GM18873 (cell line): Measurements from ENCODE around the gene CUX1.
"Not testable (repeated sequence)": the region's sequence is repeated elsewhere in the genome, so short reads cannot be mapped to it uniquely, and the experiment has no call there.

Source experiments
- ATAC-seq: cut with Tn5 transposase; IDR thresholded peaks from one replicate; pipeline ENCODE4 v1.9.1; 2021; ENCODE audit warnings: mild to moderate bottlenecking, moderate library complexity, moderate number of reproducible peaks; ENCODE audit not compliant: unreplicated experiment, low FRiP score

The CUX1 gene

GRCh38 chr7:101823596-101823995 is 6.2 kb downstream of the CUX1 start:
- ATAC-seq, result no peak

GRCh38 chr7:101824440-101824839 is 7.0 kb downstream of the CUX1 start:
- ATAC-seq, result no peak

- ATAC-seq, result no peak
These were observed 8.8 kb downstream of the CUX1 start for GRCh38 chr7:101826081-101826835.

- ATAC-seq, result no peak
These were observed 11.0 kb downstream of the CUX1 start for GRCh38 chr7:101828301-101829020.

GRCh38 chr7:101829374-101829773 is 11.9 kb downstream of the CUX1 start:
- ATAC-seq, result no peak

- ATAC-seq, result no peak
These were observed 12.4 kb downstream of the CUX1 start for GRCh38 chr7:101829821-101830220.

- ATAC-seq, result not testable (repeated sequence)
These were observed 14.0 kb downstream of the CUX1 start for GRCh38 chr7:101831396-101831795.

GRCh38 chr7:101832205-101832631 is 14.8 kb downstream of the CUX1 start:
- ATAC-seq, result no peak

GRCh38 chr7:101832685-101833375 is 15.4 kb downstream of the CUX1 start:
- ATAC-seq, result no peak

GRCh38 chr7:101833799-101834198 is 16.4 kb downstream of the CUX1 start:
- no peak for ATAC-seq

GRCh38 chr7:101835136-101835535 is 17.7 kb downstream of the CUX1 start:
- no peak for ATAC-seq

GRCh38 chr7:101837433-101837832 is 20.0 kb downstream of the CUX1 start:
- not testable (repeated sequence) for ATAC-seq

GRCh38 chr7:101838837-101839483 is 21.5 kb downstream of the CUX1 start:
- ATAC-seq, result no peak

GRCh38 chr7:101841328-101841727 is 23.9 kb downstream of the CUX1 start:
- ATAC-seq, result no peak

GRCh38 chr7:101843293-101844271 is 26.2 kb downstream of the CUX1 start:
- ATAC-seq, result no peak

GRCh38 chr7:101845974-101846373 is 28.5 kb downstream of the CUX1 start:
- no peak for ATAC-seq

GRCh38 chr7:101846800-101847538 is 29.5 kb downstream of the CUX1 start:
- no peak for ATAC-seq

GRCh38 chr7:101848208-101848951 is 31.0 kb downstream of the CUX1 start:
- no peak for ATAC-seq
